Fibroblast of peridontal ligament (primary cell): Measurements from ENCODE around the gene FIG4.
"Not testable (repeated sequence)": the region's sequence is repeated elsewhere in the genome, so short reads cannot be mapped to it uniquely, and the experiment has no call there.

Experiments used
- DNase-seq: peaks from one replicate; pipeline ENCODE4 v3.0.0-alpha.2; 2010; ENCODE audit errors: extremely low read depth

Gene FIG4

DNA sequence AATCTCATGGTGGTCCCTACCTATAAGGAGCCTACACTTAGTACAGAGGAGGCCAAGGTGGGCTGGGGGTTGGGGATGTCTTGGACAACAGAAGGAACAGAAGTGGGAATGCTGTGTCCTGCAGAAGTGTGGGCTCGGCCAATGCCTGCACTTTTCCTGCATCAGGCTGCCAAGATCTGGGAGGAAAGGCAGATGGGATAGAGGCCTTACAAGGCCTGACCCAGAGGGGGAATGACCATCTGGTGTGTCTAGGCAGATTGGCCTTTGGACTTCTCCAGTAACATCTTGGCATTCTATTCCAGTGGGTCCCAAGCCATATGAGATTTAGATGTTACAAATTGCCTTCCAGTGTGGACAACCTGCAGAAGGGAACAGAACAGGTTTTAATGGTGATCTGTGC is 162.3 kb downstream of the FIG4 start:
- no peak for DNase-seq

DNA sequence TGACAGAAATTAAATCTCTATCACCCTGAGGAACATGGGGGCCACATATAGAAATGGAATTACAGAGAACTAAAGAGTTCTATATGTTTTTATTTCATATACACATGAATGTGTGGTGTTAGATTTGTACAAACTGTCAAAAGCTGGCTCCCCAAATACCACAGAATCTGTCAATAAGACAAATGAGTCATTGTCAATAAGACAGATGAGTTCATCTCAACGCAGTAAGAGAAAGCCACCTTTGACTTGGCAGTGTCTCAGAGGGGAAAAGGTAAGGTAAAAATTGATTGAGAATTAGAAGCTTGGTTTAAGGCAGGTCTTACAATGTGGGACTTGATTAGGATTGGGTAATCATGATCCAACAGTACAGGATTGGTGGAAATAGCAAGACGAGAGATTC is 162.9 kb downstream of the FIG4 start:
- DNase-seq: no peak

DNA sequence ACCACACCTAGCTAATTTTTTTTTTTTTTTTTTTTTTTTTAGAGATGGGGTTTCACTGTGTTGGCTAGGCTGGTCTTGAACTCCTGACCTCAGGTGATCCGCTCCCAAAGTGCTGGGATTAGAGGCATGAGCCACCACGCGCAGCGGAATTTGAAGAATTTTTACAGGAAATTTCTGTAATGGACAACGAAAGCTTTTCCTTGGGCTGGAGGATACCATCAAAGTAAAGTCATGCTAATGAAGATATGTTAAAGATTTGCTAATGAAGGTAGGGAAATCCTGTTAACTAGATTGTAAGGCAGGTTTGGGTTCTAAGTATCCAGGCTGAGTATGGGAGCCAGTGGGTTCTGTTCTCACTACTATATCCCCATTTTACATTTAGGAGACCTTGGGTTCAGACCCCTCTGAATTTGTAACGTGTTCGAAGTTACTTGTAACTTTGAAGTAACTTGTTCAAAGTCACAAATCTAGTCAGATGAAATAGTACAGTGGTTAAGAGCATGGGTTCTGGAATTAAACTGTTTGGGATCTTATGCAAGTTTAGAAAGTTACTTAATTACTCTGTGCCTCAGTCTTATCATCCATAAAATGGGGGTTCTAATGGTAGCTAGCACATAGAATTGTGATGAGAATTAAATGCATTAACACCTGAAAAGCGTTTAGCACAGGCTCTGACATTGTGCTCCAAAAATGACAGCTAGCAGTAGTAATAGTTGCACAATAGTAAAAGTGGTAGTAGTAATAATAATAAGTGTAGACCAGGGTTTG is 163.6 kb downstream of the FIG4 start:
- no peak for DNase-seq

DNA sequence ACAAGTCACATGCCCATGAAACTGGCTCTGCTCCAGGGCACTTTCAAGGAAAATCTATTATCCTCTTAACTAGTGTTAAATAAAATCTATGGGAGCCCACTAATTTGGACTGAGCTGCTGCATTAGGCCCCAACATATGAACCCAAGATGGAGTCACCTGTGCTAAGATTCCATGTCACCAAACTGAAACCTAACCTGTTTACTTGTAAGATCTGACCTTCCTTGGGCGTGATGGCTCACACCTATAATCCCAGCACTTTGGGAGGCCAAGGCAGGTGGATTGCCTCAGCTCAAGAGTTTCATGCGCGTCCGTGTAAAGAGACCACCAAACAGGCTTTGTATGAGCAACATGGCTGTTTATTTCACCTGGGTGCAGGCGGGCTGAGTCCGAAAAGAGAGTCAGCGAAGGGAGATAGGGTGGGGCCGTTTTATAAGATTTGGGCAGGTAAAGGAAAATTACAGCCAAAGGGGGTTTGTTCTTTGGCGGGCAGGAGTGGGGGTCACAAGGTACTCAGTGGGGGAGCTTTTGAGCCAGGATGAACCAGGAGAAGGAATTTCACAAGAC is 164.5 kb downstream of the FIG4 start:
- DNase-seq: not testable (repeated sequence)

DNA sequence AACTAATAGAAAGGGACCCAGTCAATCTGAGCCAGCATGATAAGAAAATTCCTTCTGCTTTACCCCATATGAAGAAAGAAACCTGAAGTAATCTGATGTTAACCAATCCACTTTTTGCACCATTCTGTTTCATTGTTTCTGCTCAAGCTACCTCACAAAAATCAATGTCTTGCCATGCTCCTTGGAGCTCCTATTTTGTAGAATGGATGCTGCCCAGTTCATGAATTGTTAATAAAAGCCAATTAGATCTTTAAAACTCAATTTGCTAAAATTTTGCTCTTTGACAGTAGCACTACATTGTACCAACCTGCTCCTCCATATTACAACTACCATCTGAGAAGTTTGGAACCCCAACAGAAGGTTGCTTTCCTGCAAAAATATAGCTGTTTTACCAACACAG is 170.8 kb downstream of the FIG4 start:
- DNase-seq: no peak

DNA sequence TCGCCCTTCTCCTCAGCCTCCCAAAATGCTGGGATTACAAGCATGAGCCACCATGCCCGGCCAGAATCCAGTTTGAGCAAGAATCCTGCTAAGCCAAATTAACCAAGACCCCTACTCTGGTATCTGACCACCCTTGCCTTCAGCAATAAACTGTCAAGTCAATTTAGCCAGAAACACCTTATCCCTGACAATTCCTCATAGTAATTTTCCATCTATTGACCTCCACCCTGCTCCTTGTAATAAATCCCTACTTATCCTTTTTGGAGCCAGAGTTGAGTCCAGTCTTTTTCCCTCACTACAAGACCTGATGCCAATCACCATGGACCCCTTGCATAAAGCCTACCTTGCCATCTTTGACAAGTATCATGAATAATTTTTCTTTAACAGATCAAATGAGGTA is 173.0 kb downstream of the FIG4 start:
- no peak for DNase-seq

DNA sequence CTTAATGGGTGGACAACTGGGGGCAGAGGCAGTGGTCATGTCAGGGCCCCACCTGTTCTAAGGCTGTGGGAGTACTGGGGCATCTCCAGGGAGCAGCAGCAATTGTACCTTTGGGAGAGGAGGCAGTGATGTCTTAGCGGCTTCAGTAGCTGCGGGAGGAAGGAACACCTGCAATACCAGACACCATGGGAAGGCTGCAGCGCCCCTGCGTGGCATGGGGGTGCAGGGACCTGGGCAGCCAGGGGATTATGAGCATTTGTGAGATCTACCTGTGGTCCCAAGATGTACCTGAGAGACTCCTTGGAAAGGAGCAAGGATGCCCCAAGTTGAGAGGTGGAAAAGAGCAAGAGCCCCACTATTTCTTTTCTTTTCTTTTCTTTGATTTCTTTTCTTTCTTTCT is 174.9 kb downstream of the FIG4 start:
- DNase-seq: no peak

DNA sequence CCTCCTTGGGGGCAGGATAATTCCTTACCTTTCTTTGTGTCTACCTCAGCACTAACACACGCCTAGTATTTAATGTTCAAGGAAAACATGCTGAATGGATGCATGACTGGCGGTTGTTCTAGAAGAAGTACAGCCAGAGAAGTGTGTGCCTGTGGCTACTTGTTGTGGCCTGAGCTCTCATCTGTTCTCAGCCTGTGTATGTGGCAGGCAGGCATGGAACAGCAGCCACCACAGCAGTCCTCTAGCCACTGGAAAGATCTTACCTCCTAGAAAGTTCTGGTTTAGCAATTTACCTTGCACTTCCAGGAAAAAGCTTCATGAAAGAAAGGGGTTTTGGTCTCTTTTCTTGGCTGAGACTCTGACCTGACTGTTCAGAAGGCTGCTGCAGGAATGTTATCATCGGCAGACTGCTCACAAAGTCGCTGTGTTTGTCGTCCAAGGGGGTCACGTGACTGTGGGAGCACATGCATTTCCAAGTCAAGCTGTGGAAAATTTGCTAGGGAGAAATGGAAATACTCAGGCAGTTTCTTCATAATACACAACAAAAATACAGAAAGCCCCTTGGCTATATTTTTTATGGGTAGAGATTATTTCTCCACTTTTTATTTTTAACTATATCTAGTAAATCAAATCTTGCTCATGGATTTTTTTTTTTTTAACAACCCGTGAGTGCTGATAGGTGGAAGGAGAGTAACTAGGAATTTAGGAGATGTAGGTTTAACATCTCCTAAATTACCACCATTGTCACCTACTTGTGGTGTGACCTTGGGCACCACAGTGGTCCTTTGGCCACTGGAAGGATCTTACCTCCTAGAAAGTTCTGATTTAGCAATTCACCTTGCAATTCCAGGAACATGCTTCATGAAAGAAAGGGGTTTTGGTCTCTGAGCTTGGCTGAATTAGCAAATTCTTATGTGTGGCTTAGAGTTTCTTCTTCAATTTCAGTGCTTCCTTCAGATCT is 176.2 kb downstream of the FIG4 start:
- peak; percentile 40 for DNase-seq

DNA sequence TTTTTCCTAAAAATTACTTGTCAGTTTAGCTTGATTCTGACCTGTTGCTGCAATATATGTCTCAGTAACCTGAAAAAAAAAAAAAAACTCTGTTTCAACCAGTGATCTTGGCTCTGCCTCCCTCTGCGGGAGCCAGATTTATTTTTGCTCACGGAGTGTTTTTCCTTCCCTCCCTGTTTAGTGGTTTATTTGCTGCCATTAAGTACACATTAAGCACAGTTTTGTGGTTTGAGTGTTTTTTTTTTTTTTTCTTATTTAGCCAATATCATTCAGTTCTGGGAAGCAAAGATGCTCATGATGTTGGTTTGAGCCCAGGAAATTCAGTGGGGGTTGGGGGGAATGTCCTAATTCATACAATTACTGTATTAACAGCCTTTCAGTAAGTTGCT is 176.9 kb downstream of the FIG4 start:
- peak; percentile 55 for DNase-seq

DNA sequence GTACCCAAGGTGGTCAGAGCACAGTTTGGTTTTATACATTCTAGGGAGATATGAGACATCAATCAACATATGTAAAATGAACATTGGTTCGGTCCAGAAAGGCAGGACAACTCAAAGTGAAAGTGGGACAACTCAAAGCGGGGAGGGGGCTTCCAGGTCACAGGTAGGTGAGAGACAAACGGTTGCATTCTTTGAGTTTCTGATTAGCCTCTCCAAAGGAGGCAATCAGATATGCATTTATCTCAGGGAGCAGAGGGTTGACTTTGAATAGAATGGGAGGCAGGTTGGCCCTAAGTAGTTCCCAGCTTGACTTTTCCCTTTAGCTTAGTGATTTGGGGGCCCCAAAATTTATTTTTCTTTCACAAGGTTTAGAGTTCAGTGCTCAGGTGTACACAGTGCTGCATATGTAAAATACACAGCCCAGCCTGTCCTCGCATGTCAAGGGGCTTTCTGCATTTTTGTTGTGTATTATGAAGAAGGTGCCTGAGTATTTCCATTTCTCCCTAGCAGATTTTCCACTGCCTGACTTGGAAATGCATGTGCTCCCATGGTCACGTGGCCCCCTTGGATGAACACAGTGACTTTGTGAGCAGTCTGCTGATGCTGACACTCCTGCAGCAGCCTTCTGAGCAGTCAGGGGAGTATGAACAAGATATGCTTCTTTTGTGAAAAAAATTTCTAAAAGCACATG is 178.4 kb downstream of the FIG4 start:
- DNase-seq: peak; percentile 28

DNA sequence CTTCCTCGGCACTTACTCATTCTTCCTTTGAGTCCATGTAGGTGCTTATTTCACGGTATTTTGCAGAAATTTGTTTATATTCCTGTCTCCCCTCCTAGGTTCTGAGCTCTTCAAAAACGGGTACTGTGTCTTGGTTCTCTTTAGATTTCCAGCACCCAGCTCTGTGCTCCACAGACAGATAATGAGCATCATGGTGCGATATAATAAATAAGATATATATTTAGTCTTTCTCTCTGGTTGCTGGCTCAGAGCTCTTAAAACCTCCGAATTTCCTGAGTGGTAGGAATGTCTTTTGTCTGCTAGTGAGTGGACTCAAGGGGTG is 179.0 kb downstream of the FIG4 start:
- no peak for DNase-seq

DNA sequence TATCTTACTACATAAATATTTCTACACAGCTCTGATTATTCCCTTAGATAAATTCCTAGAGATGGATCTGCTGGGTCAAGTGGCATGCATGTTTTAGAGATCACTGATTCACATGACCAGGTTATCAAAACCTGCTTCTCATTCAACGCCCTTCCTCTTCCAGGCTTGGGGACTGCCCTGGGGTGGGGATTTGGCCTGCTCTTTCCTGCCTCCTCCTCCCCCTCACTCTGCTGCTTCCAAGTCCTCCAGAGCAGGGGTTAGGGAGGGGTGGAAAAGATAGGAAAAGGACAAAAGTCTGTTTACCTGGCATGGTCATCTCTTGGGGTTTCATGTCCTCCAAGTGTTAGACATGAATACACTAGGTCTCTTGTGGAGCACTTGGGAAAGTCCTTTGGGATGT is 181.5 kb downstream of the FIG4 start:
- DNase-seq: no peak

DNA sequence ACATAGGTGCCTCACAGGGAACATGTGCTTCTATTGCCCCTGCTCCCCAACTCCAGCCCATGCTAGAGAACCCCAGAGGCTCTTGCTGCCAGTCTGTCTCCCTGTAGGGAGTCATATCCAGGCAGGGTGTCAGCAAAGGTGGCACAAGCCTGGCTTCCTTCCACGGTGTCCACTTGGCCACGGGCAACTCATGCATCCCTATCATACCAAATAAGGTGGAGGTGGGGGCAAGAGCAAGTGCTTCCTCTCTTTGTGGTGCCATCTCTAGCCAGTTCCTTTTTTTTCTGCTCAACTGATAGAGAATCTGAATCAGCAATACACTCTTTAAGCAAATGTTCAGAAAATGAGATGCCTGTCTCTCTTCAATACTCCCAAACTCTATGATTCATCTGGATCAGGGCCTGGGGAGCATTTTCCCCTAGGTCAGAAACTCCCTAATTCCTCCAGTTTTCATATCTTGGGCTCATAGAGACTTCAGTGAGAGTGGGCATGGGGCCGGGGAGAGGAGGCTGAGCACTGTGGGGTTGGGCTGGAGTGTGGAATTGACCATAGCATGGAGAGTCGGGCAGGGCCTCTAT is 182.0 kb downstream of the FIG4 start:
- no peak for DNase-seq

DNA sequence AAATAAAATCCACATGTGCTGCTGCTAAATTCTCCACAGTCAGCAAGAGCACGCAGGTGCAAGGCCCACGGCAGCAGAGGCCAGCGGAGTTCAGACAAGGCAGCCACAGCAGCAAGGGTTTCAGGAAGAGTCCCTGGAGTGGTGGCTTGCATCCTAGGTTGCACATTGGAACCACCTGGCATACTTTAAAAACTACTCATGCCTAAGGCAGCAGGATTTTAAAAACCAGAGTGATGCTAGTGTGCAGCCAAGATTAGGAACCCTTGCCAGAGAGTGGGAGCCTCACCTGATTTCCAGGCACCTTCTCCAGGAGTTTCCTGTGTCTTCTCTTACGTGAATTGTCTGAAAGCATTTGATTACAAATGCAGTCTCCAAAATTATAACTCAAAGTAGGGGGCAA is 183.0 kb downstream of the FIG4 start:
- no peak for DNase-seq

DNA sequence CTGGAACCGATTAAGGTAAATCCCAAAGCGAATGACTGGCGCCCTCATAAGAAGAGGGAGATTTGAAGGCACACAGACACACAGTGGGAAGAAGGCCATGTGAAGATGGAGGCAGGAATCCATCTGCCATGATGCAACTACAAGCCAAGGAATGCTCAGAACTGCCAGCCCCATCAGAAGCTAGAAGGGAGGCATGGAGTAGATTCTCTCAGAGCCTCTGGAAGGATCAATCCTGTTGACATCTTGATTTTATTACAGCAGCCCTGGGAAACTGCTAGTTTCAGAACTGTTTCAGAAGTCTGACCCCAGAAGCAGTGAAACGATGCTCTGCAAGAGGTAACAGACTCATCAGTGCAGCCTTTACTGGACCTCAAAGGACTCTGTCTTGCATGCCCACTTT is 183.5 kb downstream of the FIG4 start:
- DNase-seq: peak; percentile 50
